Measurements from ENCODE around the gene NEK4.

Gene NEK4

GRCh38 chr3:52663098-52663497, 107.6 kb downstream of the NEK4 start:
- no peak for DNase-seq (ENCODE audit: low read depth)

GRCh38 chr3:52660046-52660445, 110.7 kb downstream of the NEK4 start:
- DNase-seq (ENCODE audit: low read depth) = no peak

Measured in stimulated activated CD8-positive, alpha-beta memory T cell treated with anti-CD3 and anti-CD28 coated beads, Interleukin-15, amount 100 ng/mL, for 24 hours (primary cell).